H7 (cell line): ENCODE results near the gene SIGLEC15. TPM values are rescaled to one million over a fixed set of nuclear protein-coding genes. Genes with fewer than 3 reads are reported as not detected.

Experiments
- DNase-seq: peaks from one replicate; pipeline ENCODE4 v3.0.0; 2012
- H3K27me3 ChIP-seq: 2 replicates; pipeline ENCODE4 v1.6.0; 2011; ENCODE audit warnings: mild to moderate bottlenecking, low read length; ENCODE audit not compliant: control insufficient read depth, insufficient read depth
- H3K36me3 ChIP-seq: replicated peaks from 2 replicates; pipeline ENCODE4 v1.5.1; 2011; ENCODE audit warnings: low read length; ENCODE audit not compliant: control insufficient read depth, insufficient read depth
- H3K4me3 ChIP-seq: 2 replicates; pipeline ENCODE4 v1.5.1; 2011; ENCODE audit warnings: low read depth, mild to moderate bottlenecking, control low read depth, low read length, moderate library complexity; ENCODE audit not compliant: insufficient read depth
- total RNA-seq: library from RNA; depleted of rRNA; stranded (reverse); fragments of >200 nt; shearing (Covaris generic); gene quantifications from 2 replicates; pipeline ENCODE4 v1.2.3, GENCODE V29; 2014

Gene SIGLEC15
- total RNA-seq, 1 experiment from 2014 or later: not detected

GRCh38 chr18:45833846-45834245 is 8.4 kb downstream of the SIGLEC15 start:
- peaks cover 25% of the 10 kb centered on the region for H3K27me3 ChIP-seq
- no peaks in the 10 kb centered on the region for H3K36me3 ChIP-seq
- no peak for DNase-seq
- H3K4me3 ChIP-seq: no peak overlapping the region

GRCh38 chr18:45834306-45834705 is 8.8 kb downstream of the SIGLEC15 start:
- Histone ChIP-seq H3K4me3 (no peak overlapping the region), H3K36me3 (no peaks in the 10 kb centered on the region), H3K27me3 (peaks cover 25% of the 10 kb centered on the region)
- DNase-seq: no peak

- no peak for DNase-seq
- Histone ChIP-seq H3K27me3 (peaks cover 25% of the 10 kb centered on the region), H3K4me3 (no peak overlapping the region), H3K36me3 (no peaks in the 10 kb centered on the region)
These were observed 9.7 kb downstream of the SIGLEC15 start for GRCh38 chr18:45835057-45835636.

- DNase-seq: no peak
- peaks cover 25% of the 10 kb centered on the region for H3K27me3 ChIP-seq
- no peaks in the 10 kb centered on the region for H3K36me3 ChIP-seq
- H3K4me3 ChIP-seq: peak overlapping the region; percentile 47; the same call in 1 of the 2 replicates
These were observed 11.0 kb downstream of the SIGLEC15 start for GRCh38 chr18:45836242-45837205.

GRCh38 chr18:45837283-45838070 is 12.0 kb downstream of the SIGLEC15 start:
- H3K27me3 ChIP-seq: peaks cover 25% of the 10 kb centered on the region
- peak overlapping the region; percentile 47 for H3K4me3 ChIP-seq
- no peaks in the 10 kb centered on the region for H3K36me3 ChIP-seq
- DNase-seq: peak; percentile 84

- no peak for DNase-seq
- Histone ChIP-seq H3K4me3 (no peak overlapping the region), H3K36me3 (no peaks in the 10 kb centered on the region), H3K27me3 (peaks cover 25% of the 10 kb centered on the region)
These were observed 13.0 kb downstream of the SIGLEC15 start for GRCh38 chr18:45838302-45839070.

- DNase-seq: peak; percentile 79
- Histone ChIP-seq H3K27me3 (peaks cover 25% of the 10 kb centered on the region), H3K4me3 (no peak overlapping the region), H3K36me3 (no peaks in the 10 kb centered on the region)
These were observed 14.2 kb downstream of the SIGLEC15 start for GRCh38 chr18:45839414-45840395.

GRCh38 chr18:45841060-45841764 is 15.7 kb downstream of the SIGLEC15 start:
- Histone ChIP-seq H3K4me3 (no peak overlapping the region), H3K36me3 (no peaks in the 10 kb centered on the region), H3K27me3 (peaks cover 21% of the 10 kb centered on the region)
- DNase-seq: no peak

- Histone ChIP-seq H3K4me3 (no peak overlapping the region), H3K27me3 (peaks cover 16% of the 10 kb centered on the region), H3K36me3 (no peaks in the 10 kb centered on the region)
- DNase-seq: no peak
These were observed 16.4 kb downstream of the SIGLEC15 start for GRCh38 chr18:45841765-45842442.

- no peaks in the 10 kb centered on the region for H3K36me3 ChIP-seq
These were observed 17.5 kb downstream of the SIGLEC15 start for GRCh38 chr18:45843019-45843418.

GRCh38 chr18:45844938-45845337 is 19.5 kb downstream of the SIGLEC15 start:
- H3K27me3 ChIP-seq: no peaks in the 10 kb centered on the region
- H3K4me3 ChIP-seq: no peak overlapping the region
- peaks cover 5% of the 10 kb centered on the region for H3K36me3 ChIP-seq
- DNase-seq: no peak

More at GRCh38 chr18:45843019-45843418, 17.5 kb downstream of the SIGLEC15 start:
- no peak for DNase-seq
- no peak overlapping the region for H3K4me3 ChIP-seq
- H3K27me3 ChIP-seq: peaks cover 5% of the 10 kb centered on the region

- no peak overlapping the region for H3K4me3 ChIP-seq
- no peak for DNase-seq
- peaks cover 5% of the 10 kb centered on the region for H3K36me3 ChIP-seq
- no peaks in the 10 kb centered on the region for H3K27me3 ChIP-seq
These were observed 19.9 kb downstream of the SIGLEC15 start for GRCh38 chr18:45845410-45845809.
